ENCODE data around the gene EPHA4.

Gene EPHA4

GRCh38 chr2:221570321-221570935, 1.7 kb downstream of the EPHA4 start:
- TF ChIP-seq CTCF (conservative IDR thresholded peaks at IDR 0.05; ENCODE audit: low read depth, low read length) = no peak
- no peak overlapping the region for H3K4me2 ChIP-seq
- H3K9ac ChIP-seq = no peak overlapping the region

GRCh38 chr2:221569871-221570270, 2.2 kb downstream of the EPHA4 start:
- H2AFZ ChIP-seq (ENCODE audit: low read depth) = no peak overlapping the region
- TF ChIP-seq CTCF (conservative IDR thresholded peaks at IDR 0.05; ENCODE audit: low read depth, low read length) = no peak
- no peak overlapping the region for H3K27ac ChIP-seq
- H3K4me1 ChIP-seq (ENCODE audit: low read depth, poor library complexity, severe bottlenecking) = peaks cover 7% of the 10 kb centered on the region
- peaks cover 5% of the 10 kb centered on the region; the same call in 1 of the 2 replicates for H3K27me3 ChIP-seq (ENCODE audit: insufficient read depth, low read depth)
- H3K79me2 ChIP-seq (ENCODE audit: insufficient read depth, low read depth) = no peaks in the 10 kb centered on the region
- no peak overlapping the region for H3K4me3 ChIP-seq (IDR thresholded peaks at IDR 0.05; ENCODE audit: insufficient read depth, low read depth, low read length)
- no peaks in the 10 kb centered on the region for H4K20me1 ChIP-seq (ENCODE audit: insufficient read depth)
- H3K9ac ChIP-seq = no peak overlapping the region
- H3K36me3 ChIP-seq (ENCODE audit: insufficient read depth) = no peaks in the 10 kb centered on the region
- no peak overlapping the region for H3K4me2 ChIP-seq

More at GRCh38 chr2:221570321-221570935, 1.7 kb downstream of the EPHA4 start:
- no peaks in the 10 kb centered on the region for H3K36me3 ChIP-seq (ENCODE audit: insufficient read depth)
- H4K20me1 ChIP-seq (ENCODE audit: insufficient read depth) = no peaks in the 10 kb centered on the region
- no peak overlapping the region for H3K27ac ChIP-seq
- peaks cover 7% of the 10 kb centered on the region for H3K4me1 ChIP-seq (ENCODE audit: low read depth, poor library complexity, severe bottlenecking)
- H3K27me3 ChIP-seq (ENCODE audit: insufficient read depth, low read depth) = peaks cover 5% of the 10 kb centered on the region; the same call in 1 of the 2 replicates
- no peak overlapping the region for H3K4me3 ChIP-seq (IDR thresholded peaks at IDR 0.05; ENCODE audit: insufficient read depth, low read depth, low read length)
- H2AFZ ChIP-seq (ENCODE audit: low read depth) = no peak overlapping the region
- no peaks in the 10 kb centered on the region for H3K79me2 ChIP-seq (ENCODE audit: insufficient read depth, low read depth)

- H3K79me2 ChIP-seq (ENCODE audit: insufficient read depth, low read depth) = no peaks in the 10 kb centered on the region
- no peaks in the 10 kb centered on the region for H4K20me1 ChIP-seq (ENCODE audit: insufficient read depth)
- TF ChIP-seq CTCF (conservative IDR thresholded peaks at IDR 0.05; ENCODE audit: low read depth, low read length) = no peak
- H3K27me3 ChIP-seq (ENCODE audit: insufficient read depth, low read depth) = peaks cover 3% of the 10 kb centered on the region; the same call in 1 of the 2 replicates
- H2AFZ ChIP-seq (ENCODE audit: low read depth) = no peak overlapping the region
- H3K36me3 ChIP-seq (ENCODE audit: insufficient read depth) = no peaks in the 10 kb centered on the region
- peaks cover 6% of the 10 kb centered on the region for H3K4me1 ChIP-seq (ENCODE audit: low read depth, poor library complexity, severe bottlenecking)
- no peak overlapping the region for H3K4me2 ChIP-seq
- no peak overlapping the region for H3K9ac ChIP-seq
- H3K27ac ChIP-seq = no peak overlapping the region
- H3K4me3 ChIP-seq (IDR thresholded peaks at IDR 0.05; ENCODE audit: insufficient read depth, low read depth, low read length) = no peak overlapping the region
These were observed 2.7 kb downstream of the EPHA4 start for GRCh38 chr2:221569425-221569845.

- Histone ChIP-seq H2AFZ (ENCODE audit: low read depth) (no peak overlapping the region), H3K79me2 (ENCODE audit: insufficient read depth, low read depth) (no peaks in the 10 kb centered on the region), H3K36me3 (ENCODE audit: insufficient read depth) (no peaks in the 10 kb centered on the region), H3K27me3 (ENCODE audit: insufficient read depth, low read depth) (no peaks in the 10 kb centered on the region), H3K4me3 (IDR thresholded peaks at IDR 0.05; ENCODE audit: insufficient read depth, low read depth, low read length) (no peak overlapping the region), H4K20me1 (ENCODE audit: insufficient read depth) (no peaks in the 10 kb centered on the region), H3K4me2 (no peak overlapping the region), H3K27ac (no peak overlapping the region), H3K9ac (no peak overlapping the region), H3K4me1 (ENCODE audit: low read depth, poor library complexity, severe bottlenecking) (no peaks in the 10 kb centered on the region)
- TF ChIP-seq CTCF (conservative IDR thresholded peaks at IDR 0.05; ENCODE audit: low read depth, low read length) = no peak
These were observed 3.8 kb downstream of the EPHA4 start for GRCh38 chr2:221568299-221568698.

Measured in KMS-11 (cell line).